ENCODE data around the gene ZDHHC1.

DNA sequence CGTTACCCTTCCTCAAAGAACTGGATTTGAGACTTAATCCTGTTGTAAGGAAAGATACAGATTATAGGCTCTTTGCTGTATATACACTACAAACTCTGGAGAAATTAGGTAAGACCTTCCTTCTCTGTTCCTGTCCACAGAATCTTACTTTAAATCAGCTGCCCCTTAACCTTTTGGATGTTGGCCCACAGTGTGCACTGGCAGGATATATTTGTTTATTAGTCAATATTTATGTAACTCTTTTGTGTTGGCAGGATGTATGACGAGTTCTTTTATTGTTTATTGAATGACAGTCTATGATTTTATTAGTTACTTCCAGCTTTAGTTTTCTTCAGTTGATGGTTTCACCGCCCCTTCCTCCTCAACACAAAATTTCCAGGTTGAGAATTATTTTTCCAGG, 69.9 kb downstream of the ZDHHC1 start:
- TF ChIP-seq, protein P1, sequence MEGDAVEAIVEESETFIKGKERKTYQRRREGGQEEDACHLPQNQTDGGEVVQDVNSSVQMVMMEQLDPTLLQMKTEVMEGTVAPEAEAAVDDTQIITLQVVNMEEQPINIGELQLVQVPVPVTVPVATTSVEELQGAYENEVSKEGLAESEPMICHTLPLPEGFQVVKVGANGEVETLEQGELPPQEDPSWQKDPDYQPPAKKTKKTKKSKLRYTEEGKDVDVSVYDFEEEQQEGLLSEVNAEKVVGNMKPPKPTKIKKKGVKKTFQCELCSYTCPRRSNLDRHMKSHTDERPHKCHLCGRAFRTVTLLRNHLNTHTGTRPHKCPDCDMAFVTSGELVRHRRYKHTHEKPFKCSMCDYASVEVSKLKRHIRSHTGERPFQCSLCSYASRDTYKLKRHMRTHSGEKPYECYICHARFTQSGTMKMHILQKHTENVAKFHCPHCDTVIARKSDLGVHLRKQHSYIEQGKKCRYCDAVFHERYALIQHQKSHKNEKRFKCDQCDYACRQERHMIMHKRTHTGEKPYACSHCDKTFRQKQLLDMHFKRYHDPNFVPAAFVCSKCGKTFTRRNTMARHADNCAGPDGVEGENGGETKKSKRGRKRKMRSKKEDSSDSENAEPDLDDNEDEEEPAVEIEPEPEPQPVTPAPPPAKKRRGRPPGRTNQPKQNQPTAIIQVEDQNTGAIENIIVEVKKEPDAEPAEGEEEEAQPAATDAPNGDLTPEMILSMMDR (IDR thresholded peaks at IDR 0.05; ENCODE audit: insufficient read depth, low read length): no peak
- TF ChIP-seq, protein P2, sequence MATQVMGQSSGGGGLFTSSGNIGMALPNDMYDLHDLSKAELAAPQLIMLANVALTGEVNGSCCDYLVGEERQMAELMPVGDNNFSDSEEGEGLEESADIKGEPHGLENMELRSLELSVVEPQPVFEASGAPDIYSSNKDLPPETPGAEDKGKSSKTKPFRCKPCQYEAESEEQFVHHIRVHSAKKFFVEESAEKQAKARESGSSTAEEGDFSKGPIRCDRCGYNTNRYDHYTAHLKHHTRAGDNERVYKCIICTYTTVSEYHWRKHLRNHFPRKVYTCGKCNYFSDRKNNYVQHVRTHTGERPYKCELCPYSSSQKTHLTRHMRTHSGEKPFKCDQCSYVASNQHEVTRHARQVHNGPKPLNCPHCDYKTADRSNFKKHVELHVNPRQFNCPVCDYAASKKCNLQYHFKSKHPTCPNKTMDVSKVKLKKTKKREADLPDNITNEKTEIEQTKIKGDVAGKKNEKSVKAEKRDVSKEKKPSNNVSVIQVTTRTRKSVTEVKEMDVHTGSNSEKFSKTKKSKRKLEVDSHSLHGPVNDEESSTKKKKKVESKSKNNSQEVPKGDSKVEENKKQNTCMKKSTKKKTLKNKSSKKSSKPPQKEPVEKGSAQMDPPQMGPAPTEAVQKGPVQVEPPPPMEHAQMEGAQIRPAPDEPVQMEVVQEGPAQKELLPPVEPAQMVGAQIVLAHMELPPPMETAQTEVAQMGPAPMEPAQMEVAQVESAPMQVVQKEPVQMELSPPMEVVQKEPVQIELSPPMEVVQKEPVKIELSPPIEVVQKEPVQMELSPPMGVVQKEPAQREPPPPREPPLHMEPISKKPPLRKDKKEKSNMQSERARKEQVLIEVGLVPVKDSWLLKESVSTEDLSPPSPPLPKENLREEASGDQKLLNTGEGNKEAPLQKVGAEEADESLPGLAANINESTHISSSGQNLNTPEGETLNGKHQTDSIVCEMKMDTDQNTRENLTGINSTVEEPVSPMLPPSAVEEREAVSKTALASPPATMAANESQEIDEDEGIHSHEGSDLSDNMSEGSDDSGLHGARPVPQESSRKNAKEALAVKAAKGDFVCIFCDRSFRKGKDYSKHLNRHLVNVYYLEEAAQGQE (IDR thresholded peaks at IDR 0.05; ENCODE audit: insufficient replicate concordance, low read depth): no peak
